GM19328 (cell line): ENCODE measurements around the gene CD164L2.
"Not testable (repeated sequence)": the region's sequence is repeated elsewhere in the genome, so short reads cannot be mapped to it uniquely, and the experiment has no call there.

ENCODE experiments used
- ATAC-seq: cut with Tn5 transposase; IDR thresholded peaks from one replicate; pipeline ENCODE4 v1.9.1; 2021; ENCODE audit warnings: mild to moderate bottlenecking, moderate library complexity; ENCODE audit not compliant: unreplicated experiment

Gene CD164L2

GRCh38 chr1:27391511-27392095, 8.5 kb upstream of the CD164L2 start:
- ATAC-seq, result no peak

DNA sequence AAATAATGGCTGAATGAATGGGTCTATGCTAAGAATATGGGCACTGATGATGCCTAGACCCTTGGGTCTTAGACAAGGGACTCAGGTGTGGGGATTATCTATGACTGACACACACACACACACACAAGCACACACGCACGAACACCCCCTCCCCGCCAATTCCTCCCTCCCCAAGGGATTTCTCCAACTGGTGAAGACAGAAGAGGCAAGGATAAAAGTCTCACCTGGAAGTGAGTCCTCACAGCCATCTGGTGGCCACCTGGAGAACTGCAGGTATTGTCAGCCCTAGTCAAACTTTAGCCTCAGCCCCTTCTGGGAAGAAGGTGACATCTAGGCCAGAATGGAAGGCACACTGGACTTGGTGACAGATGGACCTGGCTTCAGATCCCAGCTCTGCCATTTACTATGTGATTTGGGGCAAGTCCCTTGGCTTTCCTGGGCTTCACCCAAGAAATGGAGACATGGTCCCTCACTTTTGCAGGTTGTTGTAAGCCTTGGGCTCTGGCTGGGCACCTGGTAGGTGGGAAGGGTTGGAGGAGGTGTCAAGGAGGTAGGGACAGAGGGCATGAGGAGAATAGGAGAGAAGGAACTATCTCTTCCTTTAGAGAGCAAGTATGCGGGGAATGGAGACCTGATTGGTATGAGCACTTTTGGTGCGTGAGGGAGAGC, 5.3 kb upstream of the CD164L2 start:
- ATAC-seq, result no peak

GRCh38 chr1:27384797-27385196, 1.7 kb upstream of the CD164L2 start:
- not testable (repeated sequence) for ATAC-seq

- no peak for ATAC-seq
These were observed 528 bp upstream of the CD164L2 start for GRCh38 chr1:27383661-27384060.

DNA sequence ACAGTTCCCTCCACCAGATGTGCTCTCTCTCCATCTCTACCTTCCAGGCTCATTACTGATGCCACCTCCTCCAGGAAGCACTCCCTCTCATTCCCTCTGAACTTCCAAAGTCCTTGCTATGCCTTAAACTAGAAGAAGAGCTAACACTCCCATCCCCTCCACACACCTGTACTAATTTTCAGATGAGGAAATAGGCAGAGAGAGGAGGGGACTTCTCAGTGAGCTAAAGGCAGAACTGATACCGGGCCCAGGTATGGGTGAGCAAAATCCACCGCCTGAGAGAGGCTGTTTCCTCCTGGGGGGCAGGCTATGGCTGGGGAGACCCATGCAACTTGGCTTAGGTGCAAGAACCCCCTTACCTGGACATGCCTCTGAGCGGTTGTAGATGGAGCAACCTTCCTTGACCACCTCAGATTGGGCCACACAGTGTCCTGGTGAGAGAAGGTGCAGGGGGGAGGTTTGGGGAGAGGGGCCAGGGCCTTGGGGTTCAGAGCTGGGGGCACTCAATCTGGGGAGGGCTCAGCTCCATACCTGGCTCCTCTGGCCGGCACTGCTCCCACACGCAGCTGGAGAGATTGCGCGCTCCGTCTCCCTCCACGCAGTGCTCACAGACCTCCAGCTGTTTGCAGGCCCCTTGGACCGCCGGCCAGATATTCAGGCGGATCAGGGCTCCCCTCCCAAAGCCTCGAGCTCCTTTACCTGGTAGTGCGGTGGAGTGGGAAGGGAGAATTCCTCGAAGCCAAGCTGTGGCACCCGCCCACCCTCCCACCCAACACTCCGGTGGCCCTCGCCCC, 967 bp downstream of the CD164L2 start:
- no peak for ATAC-seq

- ATAC-seq, result no peak
These were observed 2.1 kb downstream of the CD164L2 start for GRCh38 chr1:27380766-27381733.

- no peak for ATAC-seq
These were observed 2.9 kb downstream of the CD164L2 start for GRCh38 chr1:27380224-27380623.

DNA sequence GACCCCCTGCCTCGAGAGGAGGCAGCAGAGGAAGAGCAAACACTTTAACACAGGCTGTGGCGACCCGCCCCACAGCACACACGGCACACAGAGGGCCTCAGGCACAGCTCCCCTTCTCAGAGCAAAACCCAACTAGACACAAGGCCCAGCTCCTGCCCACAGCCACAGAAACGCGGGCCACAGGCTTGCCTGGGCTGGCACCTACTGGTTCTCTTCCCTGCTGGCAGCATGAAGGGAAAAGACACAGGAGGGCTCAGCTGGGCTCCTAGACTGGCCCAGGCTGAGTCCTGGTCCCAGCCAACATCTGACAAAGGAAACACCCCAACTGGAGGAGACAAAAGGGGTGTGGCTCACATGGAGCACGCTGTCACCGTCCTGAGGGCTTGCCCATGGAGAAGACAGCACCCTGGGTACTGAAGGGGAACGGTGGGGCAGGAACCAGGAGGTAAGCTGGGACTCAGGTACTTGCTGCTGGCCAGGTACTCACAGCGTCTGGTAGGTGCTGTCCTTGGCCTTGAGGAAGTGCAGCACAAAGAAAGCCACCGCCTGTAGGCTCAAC, 3.5 kb downstream of the CD164L2 start:
- ATAC-seq, result no peak

- no peak for ATAC-seq
These were observed 5.2 kb downstream of the CD164L2 start for GRCh38 chr1:27377760-27378495.

GRCh38 chr1:27374362-27375086, 8.6 kb downstream of the CD164L2 start, which contains the start of gene FCN3:
FCN3 (minus strand) TSS chr1:27374824; CDS start chr1:27374818, 6 bp downstream.
- ATAC-seq, result no peak

DNA sequence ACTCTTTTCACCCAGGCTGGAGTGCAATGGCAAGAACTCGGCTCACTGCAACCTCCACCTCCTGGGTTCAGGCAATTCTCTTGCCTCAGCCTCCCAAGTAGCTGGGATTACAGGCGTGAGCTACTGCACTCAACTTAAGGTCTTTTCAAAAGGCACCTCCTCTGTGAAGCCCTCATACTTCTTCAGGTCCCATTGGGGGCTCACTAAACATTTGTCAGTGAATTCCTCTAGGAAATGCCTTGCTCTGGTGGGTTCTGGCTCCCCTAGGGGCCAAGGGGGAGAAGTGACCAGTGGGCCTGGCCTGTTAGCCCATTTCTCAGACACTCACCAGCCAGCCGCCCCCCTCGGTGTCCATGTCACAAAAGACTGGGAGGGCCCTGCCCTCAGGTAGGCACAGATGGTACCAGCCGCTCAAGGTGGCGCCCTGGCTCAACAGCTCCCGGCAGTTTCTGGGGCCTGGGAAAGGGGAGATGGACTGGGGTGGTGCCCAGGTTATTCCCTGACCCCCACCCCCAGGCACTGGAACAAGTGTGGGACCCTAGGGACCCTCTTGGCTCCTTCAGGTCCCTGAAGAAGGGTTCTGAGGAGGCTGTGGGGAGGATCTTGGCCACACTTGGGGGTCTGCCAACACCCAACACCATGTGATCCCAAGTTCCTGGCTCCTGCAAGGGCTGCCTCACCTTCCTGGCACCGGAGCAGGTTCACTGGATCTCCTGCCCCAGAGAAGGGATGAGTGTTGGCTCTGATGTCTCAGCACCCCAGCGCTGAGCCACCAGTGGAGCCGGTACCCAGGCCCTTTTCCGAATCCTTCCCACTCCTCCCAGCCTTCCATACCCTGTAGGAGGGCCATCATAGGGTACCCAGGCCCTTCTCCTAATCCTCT, 10.1 kb downstream of the CD164L2 start:
- no peak for ATAC-seq

- ATAC-seq, result no peak
These were observed 10.9 kb downstream of the CD164L2 start for GRCh38 chr1:27372022-27372807.

DNA sequence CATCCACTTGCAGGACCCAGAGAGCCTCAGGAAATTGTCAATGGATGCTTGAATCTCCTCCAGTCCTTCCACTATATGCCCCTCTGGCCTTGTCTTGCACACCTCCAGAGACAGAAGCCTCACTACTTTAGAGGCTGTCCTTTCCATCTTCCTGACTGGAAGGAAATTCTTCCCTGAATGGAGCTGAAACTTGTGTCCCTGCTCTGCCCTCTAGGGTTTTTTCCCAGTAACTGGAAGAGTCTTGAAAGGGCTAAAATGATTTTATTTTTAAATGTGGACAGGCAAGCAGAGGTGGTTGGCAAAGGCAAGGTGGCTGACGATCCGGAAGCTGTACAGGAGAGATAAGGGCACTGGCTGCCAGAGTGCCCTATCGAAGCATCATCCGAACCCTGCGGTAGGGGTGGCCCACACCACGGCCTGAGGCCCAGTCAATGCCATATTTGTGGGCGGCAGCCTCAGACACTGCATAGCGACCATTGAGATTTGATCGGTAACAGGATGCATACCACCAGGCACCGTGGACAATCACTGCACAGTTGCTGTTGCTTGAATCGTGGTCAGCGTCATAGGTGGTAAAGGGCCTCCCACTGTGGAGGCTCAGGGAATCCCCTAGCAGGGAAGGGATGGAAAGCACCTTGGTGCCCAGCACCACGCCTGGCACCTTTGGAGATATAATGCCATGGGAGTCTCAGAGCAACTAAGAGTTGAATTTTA, 14.1 kb downstream of the CD164L2 start:
- no peak for ATAC-seq

GRCh38 chr1:27367160-27367650, 15.9 kb downstream of the CD164L2 start:
- no peak for ATAC-seq

GRCh38 chr1:27366411-27367159, 16.5 kb downstream of the CD164L2 start, which contains the start of gene MAP3K6:
MAP3K6 (minus strand) TSS chr1:27366961; CDS start chr1:27366597, 364 bp downstream.
- no peak for ATAC-seq

GRCh38 chr1:27366113-27366410, 17.1 kb downstream of the CD164L2 start:
- ATAC-seq, result no peak
